Common myeloid progenitor, CD34-positive (primary cell): ENCODE data around the gene RALGAPA2.

Experiments
- CTCF ChIA-PET: fragments of 350-600 bp; sonication (Branson Sonifier 250); formaldehyde crosslinking; loops from one replicate; lab custom pipeline; 2021; ENCODE audit warnings: antibody characterized with exemption; lab: Charles Lee
- POLR2A ChIA-PET: fragments of 350-600 bp; sonication (Branson Sonifier 250); formaldehyde crosslinking; loops from one replicate; lab custom pipeline; 2021; ENCODE audit warnings: antibody characterized with exemption; lab: Charles Lee
- DNase-seq, 3 donors: peaks; one replicate each; pipeline versions ENCODE4 v3.0.0 to v3.0.0-alpha.2; 2013
- H3K27ac ChIP-seq, 2 experiments: 1 replicate in 1 of 2; 2 replicates in 1 of 2; pipeline ENCODE4 v1.7.0; 2013; ENCODE audit warnings: inconsistent platforms in 2 of 2, low read length in 2 of 2, mild to moderate bottlenecking in 2 of 2, low read depth in 1 of 2, moderate library complexity in 1 of 2; ENCODE audit not compliant: severe bottlenecking in 2 of 2, insufficient read depth in 1 of 2, poor library complexity in 1 of 2
- H3K27me3 ChIP-seq, 5 experiments: replicated peaks in 2 of 5; 1 replicate in 3 of 5; 2 replicates in 2 of 5; pipeline versions ENCODE4 v1.6.1 to v1.7.0; 2013; ENCODE audit warnings: low read length in 4 of 5, mild to moderate bottlenecking in 2 of 5, moderate library complexity in 2 of 5, inconsistent platforms in 1 of 5; ENCODE audit not compliant: insufficient read depth in 5 of 5, control insufficient read depth in 4 of 5
- H3K36me3 ChIP-seq, 4 experiments: 1 replicate in 2 of 4; 2 replicates in 2 of 4; pipeline versions ENCODE4 v1.6.1 to v1.7.0; 2013; ENCODE audit warnings: low read length in 3 of 4, control low read depth in 1 of 4, mild to moderate bottlenecking in 1 of 4; ENCODE audit not compliant: control insufficient read depth in 4 of 4, insufficient read depth in 4 of 4
- H3K4me1 ChIP-seq, 4 experiments: 1 replicate in 3 of 4; 2 replicates in 1 of 4; pipeline versions ENCODE4 v1.6.1 to v1.7.1; 2013; ENCODE audit warnings: low read length in 3 of 4, mild to moderate bottlenecking in 3 of 4, control low read depth in 1 of 4, inconsistent platforms in 1 of 4, moderate library complexity in 1 of 4; ENCODE audit not compliant: control insufficient read depth in 4 of 4, insufficient read depth in 4 of 4; ENCODE audit errors: control extremely low read depth in 1 of 4
- H3K4me3 ChIP-seq, 7 experiments: 1 replicate in 4 of 7; 2 replicates in 3 of 7; pipeline versions ENCODE4 v1.5.1 to v1.7.0; 2013; ENCODE audit warnings: mild to moderate bottlenecking in 7 of 7, low read length in 6 of 7, moderate library complexity in 6 of 7, inconsistent platforms in 2 of 7, low read depth in 2 of 7, control low read depth in 1 of 7; ENCODE audit not compliant: insufficient read depth in 4 of 7, control insufficient read depth in 1 of 7; ENCODE audit errors: extremely low read depth in 1 of 7
- H3K9me3 ChIP-seq, 5 experiments: 1 replicate in 4 of 5; 2 replicates in 1 of 5; pipeline versions ENCODE4 v1.6.1 to v1.7.1; 2013; ENCODE audit warnings: low read length in 4 of 5, mild to moderate bottlenecking in 2 of 5, inconsistent platforms in 1 of 5, low read depth in 1 of 5, moderate library complexity in 1 of 5; ENCODE audit not compliant: control insufficient read depth in 4 of 5, insufficient read depth in 2 of 5; ENCODE audit errors: control extremely low read depth in 1 of 5
- WGBS: methylation state at CpG from one replicate; pipeline ENCODE4 v1.1.5; 2013; ENCODE audit not compliant: insufficient coverage; 5-methylcytosine and 5-hydroxymethylcytosine counted together

RALGAPA2 gene

GRCh38 chr20:20536240-20536933 lies 176.1 kb downstream of the RALGAPA2 start:
- WGBS = 100% methylated on average over 4 of the region's 6 CpGs
- no peaks in the 10 kb centered on the region for H3K27me3 ChIP-seq
- POLR2A ChIA-PET = no interaction called here
- no peaks in the 10 kb centered on the region for H3K9me3 ChIP-seq
- CTCF ChIA-PET = interaction anchor here (1.3 to 1.5 kb wide), 2 partner anchors 11 to 13 kb away, joined by 4 read pairs; no protein-coding TSS in a partner anchor
- no peak overlapping the region for H3K27ac ChIP-seq
- no peaks in the 10 kb centered on the region for H3K4me1 ChIP-seq
- H3K4me3 ChIP-seq = no peak overlapping the region
- DNase-seq = no peak
- H3K36me3 ChIP-seq = peaks cover 3 to 22% (median 10%) of the 10 kb centered on the region in 4 experiments

GRCh38 chr20:20535051-20535450 lies 177.4 kb downstream of the RALGAPA2 start:
- Histone ChIP-seq H3K4me1 (no peaks in the 10 kb centered on the region), H3K9me3 (no peaks in the 10 kb centered on the region), H3K36me3 (peaks cover 3 to 31% (median 23%) of the 10 kb centered on the region in 4 experiments), H3K4me3 (no peak overlapping the region), H3K27me3 (no peaks in the 10 kb centered on the region), H3K27ac (no peak overlapping the region)
- 95% methylated on average over 2 of the region's 3 CpGs for WGBS
- ChIA-PET CTCF (interaction anchor here (1.2 to 1.5 kb wide), 2 partner anchors 12 to 17 kb away, joined by 4 read pairs; no protein-coding TSS in a partner anchor), POLR2A (no interaction called here)
- DNase-seq = no peak

GRCh38 chr20:20531283-20531682 lies 181.2 kb downstream of the RALGAPA2 start:
- H3K9me3 ChIP-seq = no peaks in the 10 kb centered on the region
- no peak overlapping the region for H3K4me3 ChIP-seq
- no peak for DNase-seq
- no peak overlapping the region for H3K27ac ChIP-seq
- no peaks in the 10 kb centered on the region for H3K27me3 ChIP-seq
- CTCF ChIA-PET = no interaction called here
- no peaks in the 10 kb centered on the region for H3K4me1 ChIP-seq
- POLR2A ChIA-PET = no interaction called here
- WGBS = 100% methylated on average over 5 of the region's 6 CpGs
- H3K36me3 ChIP-seq = peaks cover 8 to 48% (median 32%) of the 10 kb centered on the region in 4 experiments

GRCh38 chr20:20530428-20531151 lies 181.9 kb downstream of the RALGAPA2 start:
- Histone ChIP-seq H3K4me1 (no peaks in the 10 kb centered on the region), H3K4me3 (no peak overlapping the region), H3K9me3 (no peaks in the 10 kb centered on the region), H3K36me3 (peaks cover 8 to 46% (median 34%) of the 10 kb centered on the region in 4 experiments), H3K27me3 (no peaks in the 10 kb centered on the region), H3K27ac (no peak overlapping the region)
- no peak for DNase-seq
- POLR2A ChIA-PET = no interaction called here
- 95% methylated on average over 6 of the region's 7 CpGs for WGBS
- CTCF ChIA-PET = no interaction called here

- no peaks in the 10 kb centered on the region for H3K9me3 ChIP-seq
- no CpG with 5 or more reads among the region's 4 CpGs for WGBS
- H3K27ac ChIP-seq = no peak overlapping the region
- ChIA-PET POLR2A (no interaction called here), CTCF (no interaction called here)
- DNase-seq = no peak
- H3K27me3 ChIP-seq = no peaks in the 10 kb centered on the region
- peaks cover 6 to 51% (median 33%) of the 10 kb centered on the region in 4 experiments for H3K36me3 ChIP-seq
- H3K4me1 ChIP-seq = no peaks in the 10 kb centered on the region
- no peak overlapping the region for H3K4me3 ChIP-seq
Observed at GRCh38 chr20:20529597-20529996, 182.8 kb downstream of the RALGAPA2 start.

- no peaks in the 10 kb centered on the region for H3K9me3 ChIP-seq
Observed at GRCh38 chr20:20528861-20529260, 183.6 kb downstream of the RALGAPA2 start.

GRCh38 chr20:20527661-20528060 lies 184.8 kb downstream of the RALGAPA2 start:
- CTCF ChIA-PET = no interaction called here
- Histone ChIP-seq H3K9me3 (no peaks in the 10 kb centered on the region), H3K36me3 (peaks cover 6 to 55% (median 35%) of the 10 kb centered on the region in 4 experiments), H3K27ac (no peak overlapping the region), H3K27me3 (no peaks in the 10 kb centered on the region), H3K4me3 (no peak overlapping the region), H3K4me1 (no peaks in the 10 kb centered on the region)
- POLR2A ChIA-PET = no interaction called here
- DNase-seq = no peak
- WGBS = 98% methylated on average over 3 of the region's 4 CpGs

More at GRCh38 chr20:20528861-20529260, 183.6 kb downstream of the RALGAPA2 start:
- Histone ChIP-seq H3K27ac (no peak overlapping the region), H3K27me3 (no peaks in the 10 kb centered on the region), H3K4me1 (no peaks in the 10 kb centered on the region), H3K4me3 (no peak overlapping the region), H3K36me3 (peaks cover 6 to 55% (median 35%) of the 10 kb centered on the region in 4 experiments)
- 93% methylated on average over 2 of the region's 3 CpGs for WGBS
- no peak for DNase-seq
- CTCF ChIA-PET = no interaction called here
- POLR2A ChIA-PET = no interaction called here
